B cell (primary cell): Measurements from ENCODE around the gene CHST8.

Experiments used
- CTCF ChIP-seq: fragments of 200-600 bp; IDR thresholded peaks from one replicate; pipeline ENCODE4 v1.8.0; 2022; ENCODE audit warnings: antibody characterized with exemption, mild to moderate bottlenecking
- EZH2 ChIP-seq: IDR thresholded peaks from 2 replicates; pipeline ENCODE4 v1.6.1; 2012; ENCODE audit warnings: borderline replicate concordance, low read depth, mild to moderate bottlenecking, moderate library complexity, low read length; ENCODE audit not compliant: insufficient read depth, poor library complexity, severe bottlenecking

GRCh38 chr19:33703438-33703750 lies 81.6 kb downstream of the CHST8 start:
- TF ChIP-seq CTCF, result no peak
- TF ChIP-seq EZH2, result no peak
